Measurements from ENCODE around the gene CD28. TPM values are rescaled to one million over a fixed set of nuclear protein-coding genes. Genes with fewer than 3 reads are reported as not detected.
A peak's percentile ranks its signal among the peaks of the same experiment; 100 is the strongest.

The CD28 gene
- total and polyA plus RNA-seq, 4 donors = 0.14 to 3.0 (median 0.92) TPM

DNA sequence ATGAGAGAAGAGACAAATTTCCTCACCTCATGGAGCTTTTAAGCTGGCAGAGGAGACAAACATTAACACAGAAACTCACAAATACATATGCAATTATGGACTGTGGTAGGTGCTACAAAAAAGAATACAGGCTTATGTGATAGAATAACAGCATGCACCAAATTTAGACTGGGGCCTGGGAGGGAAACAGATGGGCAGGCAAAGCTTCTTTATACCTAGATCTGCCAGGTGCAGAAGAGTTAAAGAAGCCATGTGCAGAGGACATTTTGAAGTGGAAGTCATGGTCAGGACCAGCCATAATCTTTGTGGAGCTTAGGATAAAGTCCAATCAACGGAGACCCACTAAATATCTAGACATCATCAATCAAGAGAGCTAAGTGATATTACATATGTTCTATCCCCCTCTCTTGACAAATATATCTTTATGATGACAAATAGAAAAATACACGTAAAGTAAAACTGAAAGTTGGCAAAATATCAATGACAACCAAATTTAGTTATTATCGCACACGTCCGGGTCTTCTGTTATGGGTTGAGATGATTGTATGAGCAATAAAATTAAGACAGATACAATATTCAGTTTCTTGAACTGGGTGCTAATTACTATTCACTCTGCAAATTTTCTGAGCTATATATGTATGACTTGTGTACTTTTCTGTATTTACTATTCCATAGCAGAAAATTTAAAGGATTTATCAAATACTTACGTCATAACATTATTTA is 44.1 kb downstream of the CD28 start:
- no peak overlapping the region for H3K9ac ChIP-seq (ENCODE audit: insufficient read depth in 1 of 2, low read length in 2 of 2)
- H3K36me3 ChIP-seq (ENCODE audit: control insufficient read depth in 4 of 4, insufficient read depth in 4 of 4, low read length in 4 of 4) = no peaks in the 10 kb centered on the region
- no peak overlapping the region for H3K4me3 ChIP-seq
- ATAC-seq (ENCODE audit: insufficient read depth, low FRiP score) (no peak), DNase-seq (no peak)
- no peak overlapping the region for H3K27ac ChIP-seq (ENCODE audit: low read depth in 1 of 2, low read length in 1 of 2)
- 88 to 91% methylated on average over 6 of the region's 6 CpGs for WGBS, 2 donors
- no peaks in the 10 kb centered on the region for H3K27me3 ChIP-seq (ENCODE audit: control insufficient read depth in 3 of 3, insufficient read depth in 3 of 3, low read length in 2 of 3)
- H3K4me1 ChIP-seq (ENCODE audit: control insufficient read depth in 5 of 5, insufficient read depth in 5 of 5, low read length in 5 of 5) = peaks cover 0 to 1% (median 0%) of the 10 kb centered on the region in 5 donors
- TF ChIP-seq, protein P1, sequence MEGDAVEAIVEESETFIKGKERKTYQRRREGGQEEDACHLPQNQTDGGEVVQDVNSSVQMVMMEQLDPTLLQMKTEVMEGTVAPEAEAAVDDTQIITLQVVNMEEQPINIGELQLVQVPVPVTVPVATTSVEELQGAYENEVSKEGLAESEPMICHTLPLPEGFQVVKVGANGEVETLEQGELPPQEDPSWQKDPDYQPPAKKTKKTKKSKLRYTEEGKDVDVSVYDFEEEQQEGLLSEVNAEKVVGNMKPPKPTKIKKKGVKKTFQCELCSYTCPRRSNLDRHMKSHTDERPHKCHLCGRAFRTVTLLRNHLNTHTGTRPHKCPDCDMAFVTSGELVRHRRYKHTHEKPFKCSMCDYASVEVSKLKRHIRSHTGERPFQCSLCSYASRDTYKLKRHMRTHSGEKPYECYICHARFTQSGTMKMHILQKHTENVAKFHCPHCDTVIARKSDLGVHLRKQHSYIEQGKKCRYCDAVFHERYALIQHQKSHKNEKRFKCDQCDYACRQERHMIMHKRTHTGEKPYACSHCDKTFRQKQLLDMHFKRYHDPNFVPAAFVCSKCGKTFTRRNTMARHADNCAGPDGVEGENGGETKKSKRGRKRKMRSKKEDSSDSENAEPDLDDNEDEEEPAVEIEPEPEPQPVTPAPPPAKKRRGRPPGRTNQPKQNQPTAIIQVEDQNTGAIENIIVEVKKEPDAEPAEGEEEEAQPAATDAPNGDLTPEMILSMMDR (IDR thresholded peaks at IDR 0.05; ENCODE audit: control extremely low read depth, extremely low read depth) = no peak
- H3K9me3 ChIP-seq (ENCODE audit: control insufficient read depth in 4 of 4, insufficient read depth in 3 of 4, low read length in 3 of 4) = peaks cover 0 to 2% (median under 1%) of the 10 kb centered on the region in 4 donors

DNA sequence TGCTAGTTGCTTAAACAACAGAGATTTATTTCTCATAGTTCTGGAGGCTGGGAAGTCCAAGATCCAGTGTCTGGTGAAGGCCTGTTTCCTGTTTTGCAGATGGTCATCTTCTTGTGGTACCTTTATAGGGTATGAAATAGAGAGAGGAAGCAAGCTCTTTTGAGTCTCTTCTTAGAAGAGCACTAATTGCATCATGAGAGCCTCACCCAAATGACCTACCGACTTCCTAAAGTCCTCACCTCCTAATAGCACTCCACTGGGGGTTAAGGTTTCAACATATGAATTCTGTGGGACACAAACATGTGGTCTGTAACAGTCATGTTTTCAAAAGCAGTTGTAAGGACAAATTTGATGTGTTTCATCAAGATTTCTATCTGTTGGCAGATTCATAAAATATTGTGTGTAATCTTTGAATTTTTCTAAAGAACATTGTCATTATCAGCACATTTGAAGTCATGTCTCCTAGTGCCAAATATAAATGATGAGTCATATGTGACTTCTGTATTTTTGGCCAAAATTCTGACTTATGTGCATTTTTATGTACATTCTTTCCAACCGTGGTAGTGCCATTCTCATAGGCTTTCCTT is 45.3 kb downstream of the CD28 start:
- no peak overlapping the region for H3K4me3 ChIP-seq
- 69 to 78% methylated on average over 2 of the region's 2 CpGs for WGBS, 2 donors
- H3K4me1 ChIP-seq (ENCODE audit: control insufficient read depth in 5 of 5, insufficient read depth in 5 of 5, low read length in 5 of 5) = no peaks in the 10 kb centered on the region
- DNase-seq (no peak), ATAC-seq (ENCODE audit: insufficient read depth, low FRiP score) (peak; percentile 19)
- TF ChIP-seq, protein P1 (IDR thresholded peaks at IDR 0.05; ENCODE audit: control extremely low read depth, extremely low read depth) = no peak
- peaks cover 0 to 2% (median under 1%) of the 10 kb centered on the region in 4 donors for H3K9me3 ChIP-seq (ENCODE audit: control insufficient read depth in 4 of 4, insufficient read depth in 3 of 4, low read length in 3 of 4)
- H3K36me3 ChIP-seq (ENCODE audit: control insufficient read depth in 4 of 4, insufficient read depth in 4 of 4, low read length in 4 of 4) = no peaks in the 10 kb centered on the region
- H3K9ac ChIP-seq (ENCODE audit: insufficient read depth in 1 of 2, low read length in 2 of 2) = no peak overlapping the region
- H3K27me3 ChIP-seq (ENCODE audit: control insufficient read depth in 3 of 3, insufficient read depth in 3 of 3, low read length in 2 of 3) = no peaks in the 10 kb centered on the region
- no peak overlapping the region for H3K27ac ChIP-seq (ENCODE audit: low read depth in 1 of 2, low read length in 1 of 2)

DNA sequence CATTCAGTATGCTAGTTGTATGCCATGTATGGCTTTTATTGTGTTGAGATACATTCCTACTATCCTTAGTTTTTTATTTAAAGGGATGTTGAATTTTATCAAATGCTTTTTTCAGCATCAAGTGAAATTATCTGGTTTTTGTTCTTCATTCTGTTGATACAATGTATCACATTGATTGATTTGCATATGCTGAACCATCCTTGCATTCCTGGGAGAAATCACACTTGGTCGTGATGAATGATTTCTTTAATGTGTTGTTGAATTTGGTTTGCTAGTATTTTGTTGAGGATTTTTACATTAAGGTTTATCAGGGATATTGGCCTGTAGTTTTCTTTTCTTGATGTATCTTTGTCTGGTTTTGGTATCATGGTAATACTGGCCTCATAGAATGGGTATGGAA is 49.7 kb downstream of the CD28 start:
- Histone ChIP-seq H3K4me1 (ENCODE audit: control insufficient read depth in 5 of 5, insufficient read depth in 5 of 5, low read length in 5 of 5) (peaks cover 0 to 6% (median 0%) of the 10 kb centered on the region in 5 donors), H3K36me3 (ENCODE audit: control insufficient read depth in 4 of 4, insufficient read depth in 4 of 4, low read length in 4 of 4) (no peaks in the 10 kb centered on the region), H3K27me3 (ENCODE audit: control insufficient read depth in 3 of 3, insufficient read depth in 3 of 3, low read length in 2 of 3) (no peaks in the 10 kb centered on the region), H3K9me3 (ENCODE audit: control insufficient read depth in 4 of 4, insufficient read depth in 3 of 4, low read length in 3 of 4) (peaks cover 0 to 2% (median under 1%) of the 10 kb centered on the region in 4 donors), H3K27ac (ENCODE audit: low read depth in 1 of 2, low read length in 1 of 2) (no peak overlapping the region), H3K4me3 (no peak overlapping the region), H3K9ac (ENCODE audit: insufficient read depth in 1 of 2, low read length in 2 of 2) (no peak overlapping the region)
- DNase-seq (no peak), ATAC-seq (ENCODE audit: insufficient read depth, low FRiP score) (no peak)
- TF ChIP-seq, protein P1 (IDR thresholded peaks at IDR 0.05; ENCODE audit: control extremely low read depth, extremely low read depth) = no peak
- 91% methylated on average over 1 of the region's 1 CpG for WGBS, 2 donors
